HPDE6-E6E7 (cell line): ENCODE results near the gene CHST6.
"Not testable (repeated sequence)": the region's sequence is repeated elsewhere in the genome, so short reads cannot be mapped to it uniquely, and the experiment has no call there.

Source experiments
- DNase-seq: peaks from one replicate; pipeline ENCODE4 v3.0.0; 2011; ENCODE audit warnings: missing footprints; ENCODE audit errors: extremely low spot score

The CHST6 gene

DNA sequence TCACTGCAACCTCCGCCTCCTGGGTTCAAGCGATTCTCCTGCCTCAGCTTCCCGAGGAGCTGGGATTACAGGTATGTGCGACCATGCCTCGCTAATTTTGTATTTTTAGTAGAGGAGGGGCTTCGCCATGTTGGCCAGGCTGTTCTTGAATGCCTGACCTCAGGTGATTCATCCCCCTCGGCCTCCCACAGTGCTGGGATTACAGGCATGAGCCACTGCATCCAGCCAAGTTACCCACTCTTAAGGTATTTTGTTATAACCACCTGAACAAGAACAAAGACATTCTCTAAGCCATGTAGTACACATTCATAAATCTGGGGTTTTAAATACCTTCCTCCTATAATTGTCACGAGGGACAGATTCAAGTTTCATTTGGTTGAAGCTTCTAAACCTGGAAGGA lies 18.4 kb downstream of the CHST6 start:
- DNase-seq = no peak

DNA sequence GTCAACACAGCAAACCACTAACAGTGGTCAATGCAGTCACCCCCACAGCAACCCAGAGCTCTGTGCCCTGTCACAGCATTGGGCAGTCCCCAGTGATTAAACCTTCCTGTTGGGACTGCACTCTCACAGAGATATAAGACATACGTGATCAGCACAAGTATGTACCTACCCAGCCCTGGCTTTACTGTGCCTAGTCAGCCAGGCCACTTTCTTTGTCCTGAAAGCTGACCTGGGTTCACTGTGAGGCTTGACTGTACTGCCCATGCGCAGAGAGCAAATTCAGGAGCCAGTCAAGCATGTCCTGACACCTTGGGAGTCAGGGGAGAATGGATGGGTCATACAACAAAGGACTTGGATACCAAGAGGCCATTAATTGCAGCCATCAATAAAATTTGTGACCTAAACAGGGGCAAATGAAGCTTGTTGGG lies 19.8 kb downstream of the CHST6 start:
- no peak for DNase-seq

DNA sequence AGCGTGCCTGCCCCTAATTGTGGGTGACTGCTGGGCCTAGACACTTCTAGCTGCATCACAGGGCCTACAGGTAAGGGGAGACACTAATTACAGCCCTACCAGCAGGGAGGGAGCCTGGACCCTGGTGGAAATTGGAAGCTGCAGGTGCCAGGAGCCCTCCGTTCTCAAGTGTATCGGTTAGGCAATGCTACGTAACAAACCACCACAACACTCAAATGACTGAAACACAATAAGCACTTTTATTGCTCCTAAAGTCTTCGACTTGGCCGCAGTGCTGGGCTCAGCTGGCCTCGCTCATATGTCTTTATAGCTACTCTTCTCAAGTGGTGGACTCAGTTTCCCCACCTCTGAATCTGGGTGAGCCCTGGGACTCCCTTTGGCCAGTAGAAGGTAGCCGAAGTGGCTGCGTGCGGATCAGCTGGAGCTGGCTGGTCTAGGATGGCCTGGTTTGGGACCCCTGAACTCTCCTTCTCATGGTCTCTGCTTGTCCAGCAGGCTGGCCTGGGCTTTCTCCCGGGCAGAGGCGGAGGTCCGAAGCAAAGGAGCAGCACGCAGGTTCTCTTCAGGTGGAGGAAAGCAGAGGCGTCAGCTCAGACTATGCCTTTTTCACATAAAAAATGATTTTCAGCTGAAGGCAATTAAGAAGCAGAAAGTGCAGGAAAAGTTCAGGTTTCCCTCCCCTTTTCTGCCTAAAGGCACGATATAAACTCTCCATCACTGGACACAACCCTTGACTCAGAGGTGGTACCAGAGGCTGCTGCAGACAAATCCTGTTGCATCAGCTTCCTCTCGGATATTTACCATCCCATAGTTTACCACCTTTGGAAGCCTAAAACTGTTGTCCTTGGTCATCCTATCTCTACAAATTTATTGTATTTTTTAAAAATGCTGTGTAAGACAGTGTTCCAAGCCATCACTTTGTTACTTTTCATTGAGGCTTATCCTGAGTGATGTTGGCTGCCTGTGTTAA lies 22.0 kb downstream of the CHST6 start:
- DNase-seq = no peak

DNA sequence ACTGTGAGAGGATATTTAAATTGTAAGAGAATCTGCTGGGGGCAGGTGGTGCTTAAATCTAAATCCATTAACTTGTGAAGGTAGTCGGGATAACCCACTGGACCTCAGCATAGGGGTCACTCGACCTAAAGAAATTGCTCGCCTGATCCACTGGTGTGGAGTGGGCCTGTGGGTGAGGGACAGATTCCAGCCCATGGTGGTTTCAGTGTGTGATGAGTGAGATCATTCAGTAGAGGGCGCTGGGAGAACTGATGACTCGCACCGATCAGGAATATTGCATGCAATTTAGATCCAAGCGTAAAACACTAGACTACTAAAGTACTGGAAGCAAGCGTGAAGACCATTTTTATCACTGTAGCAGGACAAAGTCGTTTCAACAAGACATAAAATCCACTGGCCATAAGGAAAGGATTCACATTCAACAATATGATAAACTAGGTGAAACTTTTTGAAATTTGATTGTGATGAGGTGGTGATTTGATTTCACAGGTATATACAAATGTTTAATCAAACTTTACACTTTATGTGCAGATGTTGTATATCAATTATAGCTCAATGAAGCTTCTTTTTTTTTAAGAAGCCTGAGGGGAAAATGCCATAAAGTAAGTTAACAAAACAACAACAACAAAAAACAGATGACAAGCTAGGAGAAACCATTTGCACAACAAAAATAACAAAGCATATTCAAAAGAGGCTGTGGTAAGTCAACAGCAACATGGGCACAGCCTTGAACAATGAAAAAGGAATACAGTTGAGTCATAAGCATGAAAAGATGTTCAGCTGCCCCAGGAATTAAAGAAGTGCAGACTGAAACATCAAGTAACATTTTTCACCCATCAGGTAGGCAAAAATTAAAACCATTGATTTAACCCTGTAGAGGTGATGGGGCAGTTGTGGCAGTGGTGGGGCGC lies 23.3 kb downstream of the CHST6 start:
- peak; percentile 85 for DNase-seq

DNA sequence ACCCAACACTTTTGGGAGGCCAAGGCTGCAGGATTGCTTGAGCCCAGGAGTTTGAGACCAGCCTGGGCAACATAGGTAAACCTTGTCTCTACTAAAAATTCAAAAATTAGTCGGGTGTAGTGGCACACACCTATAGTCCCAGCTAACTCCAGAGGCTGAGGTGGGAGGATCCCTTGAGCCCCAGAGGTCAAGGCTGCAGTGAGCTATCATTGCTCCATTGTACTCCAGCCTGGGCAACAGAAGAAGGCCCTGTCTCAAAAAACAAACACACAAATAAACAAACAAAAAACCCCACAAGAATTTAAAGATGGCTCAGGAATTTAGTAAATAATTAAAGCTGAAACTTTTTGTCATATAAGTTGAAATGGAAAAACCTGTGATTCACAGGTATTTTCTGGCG lies 28.5 kb downstream of the CHST6 start:
- no peak for DNase-seq

DNA sequence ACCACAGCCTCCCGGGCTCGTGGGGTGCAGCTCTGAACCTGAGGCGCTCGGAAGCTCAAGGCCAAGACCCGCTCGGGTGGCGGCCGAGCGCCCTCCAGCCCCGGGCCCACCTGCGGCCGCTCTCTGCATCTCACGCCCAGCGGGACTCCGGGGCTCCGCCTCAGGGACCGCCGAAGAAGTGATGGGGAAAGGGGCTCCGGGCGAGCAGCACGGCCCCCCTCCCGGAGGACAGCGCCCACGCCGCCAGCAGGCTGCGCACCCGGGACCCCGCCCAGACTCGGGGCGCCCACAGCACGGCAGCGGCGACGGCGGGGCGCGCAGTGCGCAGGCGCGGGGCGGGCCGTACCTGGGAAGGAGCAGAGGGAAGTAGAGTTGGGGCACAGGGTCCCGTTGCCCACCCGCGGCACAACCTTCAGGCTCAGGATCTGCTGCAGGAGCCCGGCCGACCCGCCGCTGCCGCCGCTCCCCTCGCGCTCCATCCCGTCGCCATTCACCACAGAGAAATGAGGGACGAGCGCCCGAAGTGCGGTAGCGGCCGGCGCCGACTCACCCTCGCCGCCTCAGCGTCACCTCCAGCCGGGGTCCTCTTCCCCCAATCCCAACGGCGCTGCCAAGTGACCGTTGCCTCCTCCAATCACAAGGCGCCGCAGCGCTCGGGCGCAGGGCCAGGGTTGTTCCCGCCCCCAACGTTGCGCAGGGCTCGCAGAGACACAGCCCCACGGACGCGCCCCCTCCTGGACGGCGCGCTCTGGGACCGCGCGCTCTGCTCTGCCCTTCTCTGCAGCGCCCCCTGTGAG lies 30.9 kb downstream of the CHST6 start, which contains the start of gene TMEM170A:
Gene TMEM170A (minus strand): TSS at position 568 of the 797 bp plus-strand sequence. CDS start 89 bp downstream, at position 479.
- peak; percentile 99 for DNase-seq

DNA sequence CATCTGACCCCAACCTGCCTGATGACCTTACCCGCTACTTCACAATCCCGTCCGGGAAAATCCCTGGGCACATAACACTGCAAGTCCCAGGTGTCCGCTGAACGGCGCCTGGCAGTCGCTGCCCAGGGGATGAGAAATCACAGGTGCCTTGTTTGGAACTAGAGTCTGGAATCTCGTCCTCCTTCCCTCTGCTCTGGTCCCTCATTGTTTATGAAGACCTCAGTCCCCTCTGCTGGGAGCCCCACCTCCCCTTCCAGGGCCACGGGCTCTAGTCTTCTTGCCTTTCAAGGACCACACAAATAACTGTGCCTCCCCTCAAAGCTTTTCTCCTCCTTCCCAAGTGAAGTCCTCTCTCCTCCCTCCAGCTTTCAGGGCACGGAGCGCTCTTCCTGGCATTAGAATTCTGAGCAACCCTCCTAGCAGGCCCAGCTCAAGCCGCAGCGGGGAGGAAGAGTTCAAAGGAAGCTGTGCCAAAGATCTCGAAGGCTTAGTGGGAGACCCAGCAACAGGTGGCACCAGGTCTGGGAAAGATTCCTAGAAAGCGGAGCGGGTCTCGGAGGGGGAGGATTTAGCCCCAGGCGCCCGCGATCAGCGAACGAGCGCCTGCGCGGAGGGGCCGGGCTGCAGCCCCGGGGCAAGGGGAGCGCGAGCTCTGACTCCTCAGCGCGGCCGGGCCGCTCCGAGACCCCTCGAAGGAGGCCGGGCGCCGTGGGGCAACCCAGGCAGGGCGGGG lies 31.7 kb downstream of the CHST6 start:
- not testable (repeated sequence) for DNase-seq

DNA sequence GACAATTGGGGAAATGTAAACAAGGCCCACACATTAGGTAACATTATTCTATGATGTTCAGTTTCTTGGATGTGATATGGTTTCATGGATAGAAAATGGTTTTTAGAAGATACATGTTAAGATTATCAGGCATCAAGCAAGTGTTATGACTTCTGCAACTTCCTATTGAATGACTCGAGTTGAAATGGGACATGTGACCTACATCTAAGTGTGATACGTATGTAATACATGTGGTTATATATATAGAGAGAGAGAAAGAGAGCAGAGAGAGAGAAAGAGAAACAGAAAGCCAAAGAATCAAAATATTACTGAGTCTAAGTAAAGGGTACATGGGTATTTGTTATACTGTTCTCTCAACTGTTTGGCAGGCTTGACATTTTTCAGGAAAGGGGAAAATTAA lies 32.4 kb downstream of the CHST6 start:
- DNase-seq = no peak

DNA sequence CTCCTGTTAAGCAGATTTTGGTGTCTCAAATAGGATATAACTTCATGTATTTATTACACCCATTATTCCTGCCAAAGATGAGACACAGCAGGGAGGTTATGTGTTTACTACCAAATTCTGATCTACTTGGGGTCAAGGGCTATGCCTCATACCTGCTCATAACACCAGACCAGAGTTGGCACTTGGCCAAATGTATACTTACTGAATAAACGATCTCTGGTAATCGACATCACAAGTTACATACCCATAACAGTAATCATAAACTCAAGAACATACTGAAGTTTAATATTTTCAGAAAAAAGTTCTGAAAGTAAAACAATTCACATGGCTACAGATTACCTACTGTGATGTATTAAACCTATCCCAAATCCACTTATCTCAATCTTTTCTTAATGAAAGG lies 33.7 kb downstream of the CHST6 start:
- no peak for DNase-seq

DNA sequence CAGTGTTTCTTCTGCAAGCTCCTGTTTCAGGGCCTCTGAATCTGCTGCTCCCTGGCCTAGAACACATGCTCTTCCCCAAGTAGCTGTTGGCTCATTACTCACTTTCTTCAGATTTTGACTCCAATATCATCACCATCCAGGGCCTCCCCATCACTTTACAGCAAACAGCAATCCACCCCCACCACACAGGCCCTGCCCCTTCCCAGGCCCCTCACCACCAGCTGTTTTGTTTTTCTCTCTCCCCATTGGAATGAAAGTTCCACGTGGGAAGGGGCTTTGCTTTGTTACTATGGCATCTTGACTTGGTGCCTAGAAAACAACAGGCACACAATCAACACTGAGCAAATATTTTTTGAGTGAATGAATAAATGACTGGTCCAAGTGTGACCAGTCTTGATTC lies 34.8 kb downstream of the CHST6 start:
- DNase-seq = no peak

DNA sequence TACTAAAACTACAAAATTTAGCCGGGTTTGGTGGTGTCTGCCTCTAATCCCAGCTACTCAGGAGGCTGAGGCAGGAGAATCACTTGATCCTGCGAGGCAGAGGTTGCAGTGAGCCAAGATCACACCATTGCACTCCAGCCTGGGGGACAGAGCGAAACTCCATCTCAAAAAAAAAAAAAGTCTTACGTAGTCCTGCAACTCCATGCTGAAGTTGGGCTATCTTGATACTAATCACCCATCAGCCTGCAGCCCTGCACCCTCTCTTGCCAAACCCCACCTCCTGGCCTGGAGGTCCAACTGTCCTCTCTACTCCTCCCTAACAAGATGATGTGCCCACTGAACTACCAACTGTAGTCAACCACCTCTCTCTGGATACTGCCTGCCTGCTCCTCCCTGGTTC lies 35.5 kb downstream of the CHST6 start:
- DNase-seq = no peak

DNA sequence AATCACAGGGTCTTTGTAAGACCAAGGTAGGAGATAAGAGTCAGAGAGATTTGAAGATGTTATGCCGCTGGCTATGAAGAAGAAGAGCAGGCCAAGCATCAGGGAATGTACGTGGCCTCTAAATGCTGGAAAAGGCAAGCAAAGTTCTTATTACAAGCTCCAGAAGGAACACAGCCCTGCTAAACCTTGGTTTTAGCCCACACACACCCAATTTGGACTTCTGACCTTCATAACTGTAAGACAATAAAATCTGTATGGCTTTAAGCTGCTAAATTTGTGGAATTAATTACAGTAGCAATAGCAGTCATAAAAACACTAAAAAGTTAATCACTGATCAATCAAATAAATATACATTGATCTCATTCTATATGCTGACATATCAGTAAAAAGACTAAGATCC lies 36.8 kb downstream of the CHST6 start:
- no peak for DNase-seq

DNA sequence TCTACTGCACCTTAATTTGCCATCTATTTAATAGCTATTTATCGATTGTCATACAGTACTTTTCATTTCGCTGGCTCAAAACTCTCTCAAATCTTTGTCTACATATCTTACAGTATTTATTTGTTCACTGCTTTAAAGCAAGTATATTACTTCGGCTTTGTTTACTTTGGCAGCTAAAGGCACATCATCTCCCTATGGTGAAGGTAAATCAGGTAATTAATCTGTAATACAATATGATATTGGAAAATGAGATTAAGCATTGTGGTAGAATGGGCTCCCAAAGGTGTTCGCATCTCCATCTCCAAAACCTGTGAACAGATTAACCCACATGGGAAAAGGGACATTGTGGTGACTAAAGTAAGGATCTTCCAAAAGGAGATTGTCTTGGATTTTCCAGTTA lies 37.2 kb downstream of the CHST6 start:
- DNase-seq = no peak

DNA sequence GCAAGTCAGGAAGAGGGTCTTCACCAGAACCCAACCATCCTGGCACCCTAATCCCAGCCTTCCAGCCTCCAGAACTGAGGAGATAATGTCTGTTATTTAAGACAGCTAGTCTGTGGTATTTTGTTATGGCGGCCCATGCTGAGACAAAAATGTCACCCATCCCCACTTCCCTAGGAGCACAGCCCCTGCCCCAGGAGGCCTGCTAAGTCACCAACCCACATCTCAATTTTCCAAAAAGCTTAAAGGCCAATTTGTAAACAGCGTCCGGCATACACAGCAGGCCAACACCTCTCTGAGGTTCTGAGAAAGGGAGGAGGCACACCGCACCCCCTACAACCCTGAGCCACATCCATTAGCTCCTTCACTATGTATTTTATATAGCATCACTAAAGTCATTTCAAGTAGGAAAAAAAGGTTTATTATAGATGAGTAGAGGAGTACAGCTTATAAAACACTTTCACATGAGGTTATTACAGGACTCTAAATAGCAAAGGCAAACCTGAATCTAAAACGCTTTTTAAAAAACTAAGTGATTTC lies 37.7 kb downstream of the CHST6 start:
- DNase-seq = no peak

DNA sequence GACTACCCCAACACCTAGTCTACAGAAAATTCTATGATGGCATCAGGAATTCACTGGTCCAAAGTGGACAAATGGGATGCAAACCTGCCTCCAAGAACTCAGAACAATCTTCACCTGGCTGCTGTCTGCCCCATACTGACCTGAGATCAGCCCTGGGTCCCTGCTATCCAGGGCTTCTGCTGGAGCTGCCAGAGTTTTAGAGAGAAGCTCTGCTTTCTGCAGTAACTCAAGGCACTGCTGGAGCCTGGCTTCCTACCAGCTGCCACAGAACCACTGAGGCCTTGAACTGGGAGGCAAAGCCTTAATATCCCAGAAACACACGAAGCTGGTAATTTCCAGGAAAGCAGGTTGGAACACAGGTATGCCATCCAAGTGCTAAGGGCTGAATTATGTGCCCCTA lies 38.3 kb downstream of the CHST6 start:
- DNase-seq = no peak

DNA sequence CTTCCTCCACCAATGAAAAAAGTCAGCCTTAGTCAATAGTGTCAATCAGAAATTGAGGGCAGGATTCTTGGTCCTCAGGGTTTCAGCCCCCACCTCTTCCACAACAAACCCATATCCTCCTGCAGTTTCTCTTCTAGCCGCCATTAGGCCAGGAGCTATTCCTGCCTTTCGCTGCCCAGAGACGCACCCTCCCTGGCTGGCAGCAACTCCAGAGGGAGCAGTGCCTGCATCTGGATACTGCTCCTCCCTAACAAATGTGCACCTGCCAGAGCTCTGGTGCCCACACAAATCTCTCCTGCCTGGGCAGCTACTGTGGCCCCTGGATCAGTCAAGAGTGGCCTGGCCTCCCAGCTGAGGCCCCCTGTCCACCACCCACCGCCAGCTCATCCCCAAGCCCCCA lies 38.8 kb downstream of the CHST6 start:
- DNase-seq = not testable (repeated sequence)

DNA sequence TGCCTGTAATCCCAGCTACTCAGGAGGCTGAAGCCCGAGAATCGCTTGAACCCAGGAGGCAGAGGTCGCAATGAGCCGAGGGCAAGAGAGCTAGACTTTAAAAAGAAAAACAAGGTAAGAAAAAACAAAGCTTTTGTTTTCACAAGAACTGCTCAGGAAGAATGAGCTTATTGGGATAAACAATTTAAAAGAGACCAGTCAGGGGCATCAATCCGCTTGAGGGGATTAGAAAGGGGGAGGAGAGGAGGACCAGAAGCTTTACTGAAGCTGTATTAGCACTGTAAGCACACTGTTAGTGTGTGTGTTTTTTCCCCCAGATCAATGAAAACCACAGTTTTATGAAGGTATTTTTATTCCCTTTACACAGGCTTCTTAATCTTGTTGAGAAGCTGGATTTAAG lies 39.6 kb downstream of the CHST6 start:
- DNase-seq = no peak

DNA sequence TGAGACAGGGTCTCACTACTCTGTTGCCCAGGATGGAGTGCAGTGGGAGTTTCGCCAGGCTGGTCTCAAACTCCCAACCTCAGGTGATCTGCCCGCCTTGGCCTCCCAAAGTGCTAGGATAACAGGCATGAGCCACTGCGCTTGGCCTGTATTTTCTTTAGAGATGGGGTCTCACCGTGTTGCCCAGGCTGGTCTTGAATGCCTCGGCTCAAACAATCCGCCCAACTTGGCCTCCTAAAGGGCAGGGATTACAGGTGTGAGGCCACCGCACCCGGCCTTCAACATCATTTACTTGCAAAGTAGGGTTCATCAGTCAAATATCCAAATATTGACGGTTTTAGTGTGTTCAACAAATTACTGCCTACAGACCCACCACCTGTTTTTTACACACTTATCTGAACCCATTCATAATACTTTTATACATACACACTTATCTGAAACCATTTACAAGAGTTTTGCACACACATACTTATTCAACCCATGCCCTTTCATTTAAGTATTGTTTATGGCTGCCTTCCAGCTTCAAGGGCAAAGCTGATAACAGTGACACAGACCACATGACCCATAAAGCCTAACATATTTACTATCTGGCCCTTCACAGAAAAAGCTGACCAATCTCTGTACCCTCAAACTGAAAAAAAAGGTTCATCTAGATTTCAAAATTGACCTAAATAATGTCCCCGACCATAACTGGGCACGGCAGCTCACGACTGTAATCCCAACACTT lies 42.6 kb downstream of the CHST6 start:
- no peak for DNase-seq

DNA sequence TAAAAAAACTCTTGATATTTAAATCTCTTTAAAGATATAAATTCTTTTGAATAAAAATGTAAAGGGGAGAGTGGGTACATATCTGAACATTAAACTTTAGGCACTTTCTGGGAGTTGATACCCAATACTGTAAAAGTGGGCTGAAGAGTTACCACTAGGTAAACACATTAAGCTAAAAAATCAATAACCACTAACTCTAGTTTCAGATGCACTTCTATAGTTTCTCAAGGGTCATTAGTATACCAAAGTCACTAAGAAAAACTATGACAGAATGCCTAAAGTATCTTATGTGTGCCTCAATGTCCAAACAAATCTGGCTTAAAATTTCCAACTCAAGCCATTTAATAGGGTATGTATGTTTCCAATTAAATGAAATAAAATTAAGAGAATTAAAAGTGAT lies 48.8 kb downstream of the CHST6 start:
- DNase-seq = no peak

DNA sequence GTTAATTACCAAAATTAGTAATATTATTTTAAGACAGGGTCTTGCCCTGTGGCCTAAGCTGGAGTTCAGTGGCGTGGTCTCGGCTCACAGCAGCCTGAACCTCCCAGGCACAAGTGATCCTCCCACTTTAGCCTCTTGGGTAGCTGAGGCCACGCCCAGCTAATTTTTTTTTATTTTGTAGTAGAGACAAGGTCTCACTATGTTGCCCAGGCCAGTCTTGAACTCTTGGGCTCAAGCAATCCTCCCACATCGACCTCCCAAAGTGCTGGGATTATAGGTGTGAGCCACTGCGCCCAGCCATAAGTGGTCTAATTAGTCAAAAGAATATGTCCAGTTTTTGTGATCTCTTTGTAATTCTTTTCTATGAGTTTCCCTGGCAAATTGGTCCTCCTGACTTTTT lies 49.9 kb downstream of the CHST6 start:
- no peak for DNase-seq
